ENCODE measurements around the gene ZNF384. TPM values are rescaled to one million over a fixed set of nuclear protein-coding genes. Genes with fewer than 3 reads are reported as not detected.

ZNF384 gene
- total RNA-seq, 1 experiment from 2014 or later: 88.0 TPM

GRCh38 chr12:6620885-6621274 lies 68.3 kb downstream of the ZNF384 start:
- Histone ChIP-seq H3K4me1 (ENCODE audit: insufficient read depth, low read length) (no peaks in the 10 kb centered on the region), H2AK5ac (ENCODE audit: insufficient read length, low read length) (no peak overlapping the region), H3K27me3 (ENCODE audit: insufficient read depth, low read length) (peaks cover 6% of the 10 kb centered on the region; the same call in 1 of the 2 replicates), H3K9me3 (ENCODE audit: control insufficient read depth, low read depth, low read length) (no peaks in the 10 kb centered on the region), H4K91ac (ENCODE audit: insufficient read length, low read depth, low read length) (no peak overlapping the region), H2BK12ac (ENCODE audit: insufficient read length, low read depth, low read length) (no peak overlapping the region), H3K18ac (ENCODE audit: insufficient read length, low read depth, low read length) (peak overlapping the region; percentile 16), H4K20me1 (ENCODE audit: control insufficient read depth, insufficient read depth, insufficient read length) (no peaks in the 10 kb centered on the region), H3K9ac (ENCODE audit: extremely low read depth, insufficient read length, low read length) (no peak overlapping the region), H2BK15ac (ENCODE audit: low read depth, low read length) (no peak overlapping the region), H3K27ac (ENCODE audit: insufficient read length, low read depth, low read length) (no peak overlapping the region), H2BK20ac (ENCODE audit: low read depth, low read length, poor library complexity, severe bottlenecking) (no peak overlapping the region), H3K79me1 (ENCODE audit: insufficient read depth, low read depth, low read length, poor library complexity, severe bottlenecking) (no peaks in the 10 kb centered on the region), H3K56ac (ENCODE audit: insufficient read length, low read depth, low read length) (no peak overlapping the region), H3K4me2 (ENCODE audit: insufficient read depth, insufficient read length, low read length) (no peak overlapping the region), H3T11ph (ENCODE audit: low read length) (no peak overlapping the region), H2BK120ac (ENCODE audit: low read depth, low read length, poor library complexity, severe bottlenecking) (no peak overlapping the region), H3K79me2 (ENCODE audit: insufficient read depth, low read length) (no peaks in the 10 kb centered on the region), H2AFZ (ENCODE audit: low read length) (no peak overlapping the region), H2BK5ac (ENCODE audit: insufficient read length, low read length) (no peak overlapping the region), H3K4ac (ENCODE audit: low read depth, low read length) (no peak overlapping the region), H3K14ac (ENCODE audit: insufficient read depth, low read length) (no peak overlapping the region), H4K5ac (ENCODE audit: insufficient read length, low read depth, low read length) (no peak overlapping the region), H3K23ac (ENCODE audit: insufficient read length, low read depth, low read length) (no peak overlapping the region), H3K23me2 (ENCODE audit: insufficient read length, low read depth, low read length, poor library complexity, severe bottlenecking) (no peaks in the 10 kb centered on the region), H4K8ac (replicated peaks; ENCODE audit: insufficient read length, low read depth, low read length) (no peak overlapping the region)
- H3K4me3 Mint-ChIP-seq: no peak overlapping the region; a peak in 1 of 5 replicates
- H3K4me1 Mint-ChIP-seq: peaks cover 6 to 12% of the 10 kb centered on the region in 2 experiments; a peak in 3 of 4 replicates
- no peak for DNase-seq
- H3K36me3 Mint-ChIP-seq (ENCODE audit: insufficient read depth in 1 of 3, low read depth in 3 of 3): peaks cover 0 to 4% (median 0%) of the 10 kb centered on the region in 3 experiments; a peak in 2 of 7 replicates
- H3K9me3 Mint-ChIP-seq: no peaks in the 10 kb centered on the region; a peak in 1 of 5 replicates
- peaks cover 29% of the 10 kb centered on the region for H3K27me3 Mint-ChIP-seq (ENCODE audit: low read depth)
- no peak overlapping the region; a peak in 1 of 7 replicates for H3K27ac Mint-ChIP-seq
- WGBS (ENCODE audit: extremely low coverage, insufficient read length, low lambda C conversion rate): no CpG with 5 or more reads among the region's 29 CpGs
- TF ChIP-seq CTCF (conservative IDR thresholded peaks at IDR 0.05): no peak

Data from H9 (cell line).